Kidney epithelial cell (primary cell): ENCODE results near the gene CADM2. TPM values are rescaled to one million over a fixed set of nuclear protein-coding genes. Genes with fewer than 3 reads are reported as not detected.

Experiments used
- DNase-seq: peaks from one replicate; pipeline ENCODE4 v3.0.0-alpha.2; 2010; ENCODE audit warnings: low read depth
- H3K27me3 ChIP-seq: 2 replicates; pipeline ENCODE4 v1.6.0; 2011; ENCODE audit warnings: low read length; ENCODE audit not compliant: control insufficient read depth, insufficient read depth
- H3K36me3 ChIP-seq: 2 replicates; pipeline ENCODE4 v1.5.1; 2011; ENCODE audit warnings: low read length; ENCODE audit not compliant: control insufficient read depth, insufficient read depth
- H3K4me3 ChIP-seq: 2 replicates; pipeline ENCODE4 v1.5.1; 2011; ENCODE audit warnings: low read depth, mild to moderate bottlenecking, control low read depth, low read length
- total RNA-seq: library from RNA; depleted of rRNA; stranded (reverse); fragments of >200 nt; gene quantifications from 2 replicates; pipeline ENCODE4 v1.2.3, GENCODE V29; 2015
- TF ChIP-seq, protein P1 (sequence below): IDR thresholded peaks from 2 replicates; pipeline ENCODE4 v1.5.1; 2011; ENCODE audit warnings: mild to moderate bottlenecking, moderate library complexity, low read length, control low read depth, inconsistent platforms; ENCODE audit not compliant: insufficient read depth, poor library complexity, severe bottlenecking

The CADM2 gene
- total RNA-seq, 1 donor from 2014 or later = 0.42 TPM

DNA sequence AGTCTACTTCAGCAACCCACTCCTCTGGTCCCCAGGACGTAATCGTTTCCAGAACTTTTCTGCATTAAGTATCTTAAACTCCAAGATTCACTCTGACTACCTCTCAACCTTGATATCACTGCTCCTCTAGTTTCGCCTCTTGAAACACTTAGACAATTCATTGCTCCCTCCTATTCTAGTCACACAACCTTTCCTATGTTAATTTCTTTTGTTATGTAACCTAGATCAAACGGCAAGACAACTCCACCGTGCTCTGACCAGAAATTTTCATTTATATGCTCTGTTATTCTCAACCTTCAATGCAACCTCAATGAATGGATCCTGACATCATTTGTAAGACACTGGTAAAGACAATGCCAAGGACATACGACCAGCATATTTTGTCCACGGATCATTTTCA lies 71.3 kb downstream of the CADM2 start:
- Histone ChIP-seq H3K36me3 (no peaks in the 10 kb centered on the region), H3K4me3 (no peak overlapping the region), H3K27me3 (no peaks in the 10 kb centered on the region)
- no peak for DNase-seq
- TF ChIP-seq, protein P1, sequence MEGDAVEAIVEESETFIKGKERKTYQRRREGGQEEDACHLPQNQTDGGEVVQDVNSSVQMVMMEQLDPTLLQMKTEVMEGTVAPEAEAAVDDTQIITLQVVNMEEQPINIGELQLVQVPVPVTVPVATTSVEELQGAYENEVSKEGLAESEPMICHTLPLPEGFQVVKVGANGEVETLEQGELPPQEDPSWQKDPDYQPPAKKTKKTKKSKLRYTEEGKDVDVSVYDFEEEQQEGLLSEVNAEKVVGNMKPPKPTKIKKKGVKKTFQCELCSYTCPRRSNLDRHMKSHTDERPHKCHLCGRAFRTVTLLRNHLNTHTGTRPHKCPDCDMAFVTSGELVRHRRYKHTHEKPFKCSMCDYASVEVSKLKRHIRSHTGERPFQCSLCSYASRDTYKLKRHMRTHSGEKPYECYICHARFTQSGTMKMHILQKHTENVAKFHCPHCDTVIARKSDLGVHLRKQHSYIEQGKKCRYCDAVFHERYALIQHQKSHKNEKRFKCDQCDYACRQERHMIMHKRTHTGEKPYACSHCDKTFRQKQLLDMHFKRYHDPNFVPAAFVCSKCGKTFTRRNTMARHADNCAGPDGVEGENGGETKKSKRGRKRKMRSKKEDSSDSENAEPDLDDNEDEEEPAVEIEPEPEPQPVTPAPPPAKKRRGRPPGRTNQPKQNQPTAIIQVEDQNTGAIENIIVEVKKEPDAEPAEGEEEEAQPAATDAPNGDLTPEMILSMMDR = no peak

DNA sequence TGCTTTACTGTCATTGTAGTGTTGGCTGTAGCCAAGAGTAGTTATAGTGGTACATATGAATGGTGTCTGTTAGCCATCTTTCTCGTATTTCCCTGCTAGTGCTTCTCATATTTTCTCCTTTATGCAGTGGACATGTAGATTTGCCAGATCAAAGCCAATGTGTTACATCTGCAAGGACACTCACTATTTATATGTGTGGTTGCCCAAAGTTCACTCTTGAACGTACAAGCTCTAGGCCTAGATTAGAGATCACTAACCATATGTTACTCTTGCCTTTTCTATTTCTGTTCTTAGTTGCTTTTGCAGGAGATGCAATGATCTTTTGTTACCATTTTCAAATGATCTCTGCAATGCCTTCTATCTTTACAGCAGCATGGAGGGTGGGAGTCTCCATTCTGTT lies 78.4 kb downstream of the CADM2 start:
- TF ChIP-seq, protein P1 = no peak
- DNase-seq = no peak
- no peaks in the 10 kb centered on the region for H3K36me3 ChIP-seq
- no peak overlapping the region for H3K4me3 ChIP-seq
- no peaks in the 10 kb centered on the region for H3K27me3 ChIP-seq

DNA sequence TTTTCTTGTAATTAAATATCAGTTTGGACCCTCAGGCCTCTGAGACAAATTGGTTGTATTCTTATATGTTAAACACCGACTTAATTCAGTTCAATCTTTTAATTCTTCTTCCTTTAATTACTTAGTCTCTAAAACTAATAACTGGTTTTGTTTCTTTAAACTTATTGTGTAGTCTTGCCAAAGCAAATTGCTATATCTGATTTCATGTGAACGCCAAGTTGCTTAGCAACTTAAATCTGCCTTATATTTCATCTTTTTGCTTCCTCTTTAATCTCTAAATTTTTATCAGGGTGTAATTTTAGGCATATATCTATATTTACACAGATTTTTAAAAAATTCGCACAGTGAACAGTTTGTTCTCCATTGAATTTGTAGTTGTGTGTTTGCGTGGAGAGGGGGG lies 82.2 kb downstream of the CADM2 start:
- Histone ChIP-seq H3K4me3 (no peak overlapping the region), H3K27me3 (no peaks in the 10 kb centered on the region), H3K36me3 (no peaks in the 10 kb centered on the region)
- TF ChIP-seq, protein P1 = no peak
- DNase-seq = no peak

DNA sequence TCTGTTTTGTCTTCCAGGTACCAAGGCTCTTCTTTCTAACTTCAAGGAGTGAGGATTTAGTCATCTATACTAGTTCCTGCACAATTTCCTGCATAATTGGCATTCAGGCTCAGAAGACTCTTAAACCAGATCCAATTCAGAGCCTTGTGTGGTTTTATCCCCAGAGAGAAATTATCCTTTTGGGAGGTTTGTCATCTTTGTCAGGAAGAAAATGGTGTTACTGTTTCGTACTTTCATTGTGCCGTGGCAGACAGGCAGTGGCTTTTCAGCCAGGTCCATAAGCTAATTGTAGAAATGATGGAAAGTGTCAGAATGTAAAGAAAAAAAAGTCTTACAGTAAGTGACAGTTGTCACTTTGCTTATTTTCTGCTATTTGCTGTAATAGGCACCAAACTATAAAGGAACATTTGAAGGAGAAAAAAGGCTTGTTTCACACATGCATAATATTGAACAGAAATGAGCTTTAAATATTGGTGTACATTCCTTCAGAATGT lies 82.8 kb downstream of the CADM2 start:
- DNase-seq = no peak
- TF ChIP-seq, protein P1 = no peak
- no peaks in the 10 kb centered on the region for H3K27me3 ChIP-seq
- H3K36me3 ChIP-seq = no peaks in the 10 kb centered on the region
- H3K4me3 ChIP-seq = no peak overlapping the region

DNA sequence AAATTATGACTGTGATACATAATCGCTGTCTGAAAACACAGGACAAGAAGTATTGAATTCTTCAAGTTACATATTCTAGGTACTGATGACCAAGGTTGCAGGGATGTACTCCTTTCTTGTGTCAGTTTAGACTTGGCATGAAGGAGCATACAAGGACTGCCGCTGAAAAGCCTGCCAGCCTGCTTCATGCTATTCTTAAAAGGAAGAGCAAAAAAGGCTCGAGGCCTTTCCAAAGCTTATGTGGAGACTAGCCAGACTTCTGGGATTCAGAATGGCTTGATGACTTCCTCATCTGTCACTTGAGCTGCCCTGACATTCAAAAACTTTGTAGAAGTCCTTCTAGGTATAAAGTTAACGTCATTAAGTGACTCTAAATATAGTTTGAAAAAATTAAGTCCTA lies 92.0 kb downstream of the CADM2 start:
- DNase-seq = no peak
- Histone ChIP-seq H3K27me3 (no peaks in the 10 kb centered on the region), H3K36me3 (no peaks in the 10 kb centered on the region), H3K4me3 (no peak overlapping the region)
- TF ChIP-seq, protein P1 = no peak

DNA sequence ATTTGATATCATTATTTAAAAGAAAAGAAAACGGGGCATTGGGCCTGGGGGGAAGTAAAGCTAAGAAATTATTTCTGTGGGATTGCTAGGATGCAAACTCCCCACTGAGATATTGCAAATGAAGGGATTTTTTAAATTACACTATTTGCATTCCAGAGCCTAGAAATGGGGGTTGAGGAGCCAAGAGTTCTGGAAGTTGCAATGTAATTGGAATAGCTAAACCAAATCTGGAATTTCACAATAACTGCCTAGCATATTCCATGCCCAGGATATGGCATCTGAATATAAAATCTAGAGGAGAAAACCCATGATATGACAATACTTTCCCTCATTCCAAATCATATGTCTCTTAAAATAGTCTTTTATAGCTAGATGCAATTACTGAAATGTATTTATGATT lies 93.0 kb downstream of the CADM2 start:
- DNase-seq = no peak
- TF ChIP-seq, protein P1 = no peak
- H3K4me3 ChIP-seq = no peak overlapping the region
- no peaks in the 10 kb centered on the region for H3K36me3 ChIP-seq
- H3K27me3 ChIP-seq = no peaks in the 10 kb centered on the region
